ENCODE results near the gene GEMIN7.

The GEMIN7 gene, protein sequence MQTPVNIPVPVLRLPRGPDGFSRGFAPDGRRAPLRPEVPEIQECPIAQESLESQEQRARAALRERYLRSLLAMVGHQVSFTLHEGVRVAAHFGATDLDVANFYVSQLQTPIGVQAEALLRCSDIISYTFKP

DNA sequence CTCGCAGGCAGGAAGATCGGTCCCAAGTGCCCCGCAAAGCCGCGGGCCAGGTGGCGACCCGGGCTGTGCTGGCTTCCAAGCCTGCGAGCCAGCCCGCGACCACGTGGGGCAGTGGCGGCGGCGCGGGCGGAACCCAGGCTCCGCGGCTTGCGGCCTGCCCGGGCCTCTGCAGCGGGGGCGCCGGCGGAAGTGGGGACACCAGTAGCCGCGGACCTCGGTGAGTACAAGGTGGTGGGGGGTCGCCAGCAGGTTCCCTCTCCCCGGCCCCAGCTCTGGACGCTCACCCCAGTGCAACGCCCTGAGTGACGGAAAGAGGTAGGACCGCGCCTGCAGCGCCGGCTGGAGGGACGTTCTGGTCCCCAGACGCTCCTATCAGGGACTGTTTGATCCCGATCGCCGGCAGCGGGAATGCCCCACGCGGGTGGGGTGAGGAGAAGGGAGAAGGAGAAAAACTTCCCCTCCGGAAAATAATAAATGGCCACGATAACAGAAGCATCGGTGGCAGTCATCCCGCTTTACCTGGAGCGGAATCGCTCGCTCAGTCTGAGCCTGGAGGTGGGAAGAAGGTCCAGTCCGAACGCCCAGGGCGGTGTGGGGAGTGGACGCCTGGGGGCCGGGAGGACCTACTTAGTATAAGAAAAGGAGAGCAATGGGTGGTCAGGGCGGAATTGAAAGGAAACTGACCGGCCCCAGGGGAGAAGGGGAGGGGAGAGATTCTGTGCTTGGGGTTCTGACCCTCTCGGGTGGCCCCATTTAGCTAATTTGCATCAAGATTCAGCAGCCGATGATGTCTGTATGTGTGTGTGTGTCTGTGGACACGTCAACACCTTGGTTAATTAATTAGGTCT lies at the start of gene GEMIN7:
Gene GEMIN7 (plus strand): TSS at position 198 of the 848 bp plus-strand sequence. CDS start 10,855 bp downstream, outside the sequence.
- peak; percentile 51 to 67 for DNase-seq (ENCODE audit: low read depth in 2 of 2)

DNA sequence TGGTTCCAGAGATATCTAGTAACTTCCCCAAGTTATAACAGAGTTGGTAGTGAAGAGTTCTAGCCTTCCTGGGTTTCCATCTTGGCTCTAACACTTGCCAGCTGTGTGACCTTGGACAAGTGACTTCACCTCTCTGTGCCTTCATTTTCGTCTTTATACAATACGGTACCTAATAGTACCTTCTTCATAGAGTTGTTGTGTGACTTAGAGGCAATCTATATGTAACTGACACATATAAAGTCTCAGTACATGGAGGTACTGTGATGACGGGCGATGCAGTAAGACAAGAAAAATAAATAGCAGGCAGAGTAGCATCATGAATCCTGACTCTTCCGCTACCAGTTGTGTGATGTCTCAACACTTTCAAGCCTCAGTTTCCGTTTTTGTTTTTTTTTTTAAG lies 48.2 kb upstream of the GEMIN7 start:
- no peak for DNase-seq (ENCODE audit: low read depth in 2 of 2)

DNA sequence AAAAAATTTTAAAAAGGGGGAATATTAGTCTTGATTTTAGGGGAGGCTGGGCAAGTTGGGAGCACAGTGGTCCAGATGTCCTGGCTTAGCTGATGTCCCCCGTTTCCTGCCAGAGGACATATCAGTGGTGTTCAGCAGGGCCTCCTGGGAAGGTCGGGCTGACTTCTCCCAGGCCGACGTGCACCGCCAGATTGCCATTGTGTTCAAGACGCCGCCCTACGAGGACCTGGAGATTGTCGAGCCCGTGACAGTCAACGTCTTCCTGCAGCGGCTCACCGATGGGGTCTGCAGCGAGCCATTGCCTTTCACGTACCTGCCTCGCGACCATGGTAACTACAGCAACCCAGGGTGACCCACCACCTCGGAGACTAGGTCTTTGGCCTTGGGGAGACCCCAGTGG lies 46.6 kb upstream of the GEMIN7 start:
- DNase-seq (ENCODE audit: low read depth in 2 of 2) = no peak

DNA sequence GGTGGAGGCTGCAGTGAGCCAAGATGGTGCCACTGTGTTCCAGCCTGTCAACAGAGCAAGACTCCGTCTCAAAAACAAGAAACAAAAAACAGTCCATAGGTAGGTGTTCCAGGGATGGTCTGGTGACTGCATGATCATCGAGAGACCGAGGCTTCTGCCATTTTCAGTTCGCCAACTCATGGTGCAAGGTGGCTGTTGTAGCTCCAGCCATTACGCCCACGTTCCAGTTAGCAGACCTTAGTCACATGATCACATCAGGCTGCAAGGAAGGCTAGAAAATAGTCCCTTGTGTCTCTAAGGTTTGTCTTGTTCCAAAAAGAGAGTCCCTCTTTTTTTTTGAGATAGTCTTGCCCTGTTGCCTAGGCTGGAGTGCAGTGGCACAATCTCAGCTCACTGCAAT lies 43.3 kb upstream of the GEMIN7 start:
- no peak for DNase-seq (ENCODE audit: low read depth in 2 of 2)

DNA sequence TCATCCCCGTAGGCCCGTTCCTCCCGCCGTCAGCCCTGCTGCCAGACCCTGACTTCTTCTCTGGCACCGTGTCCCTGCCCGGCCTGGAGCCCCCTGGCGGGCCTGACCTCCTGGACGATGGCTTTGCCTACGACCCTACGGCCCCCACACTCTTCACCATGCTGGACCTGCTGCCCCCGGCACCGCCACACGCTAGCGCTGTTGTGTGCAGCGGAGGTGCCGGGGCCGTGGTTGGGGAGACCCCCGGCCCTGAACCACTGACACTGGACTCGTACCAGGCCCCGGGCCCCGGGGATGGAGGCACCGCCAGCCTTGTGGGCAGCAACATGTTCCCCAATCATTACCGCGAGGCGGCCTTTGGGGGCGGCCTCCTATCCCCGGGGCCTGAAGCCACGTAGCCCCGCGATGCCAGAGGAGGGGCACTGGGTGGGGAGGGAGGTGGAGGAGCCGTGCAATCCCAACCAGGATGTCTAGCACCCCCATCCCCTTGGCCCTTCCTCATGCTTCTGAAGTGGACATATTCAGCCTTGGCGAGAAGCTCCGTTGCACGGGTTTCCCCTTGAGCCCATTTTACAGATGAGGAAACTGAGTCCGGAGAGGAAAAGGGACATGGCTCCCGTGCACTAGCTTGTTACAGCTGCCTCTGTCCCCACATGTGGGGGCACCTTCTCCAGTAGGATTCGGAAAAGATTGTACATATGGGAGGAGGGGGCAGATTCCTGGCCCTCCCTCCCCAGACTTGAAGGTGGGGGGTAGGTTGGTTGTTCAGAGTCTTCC lies 41.5 kb upstream of the GEMIN7 start:
- no peak for DNase-seq (ENCODE audit: low read depth in 2 of 2)

DNA sequence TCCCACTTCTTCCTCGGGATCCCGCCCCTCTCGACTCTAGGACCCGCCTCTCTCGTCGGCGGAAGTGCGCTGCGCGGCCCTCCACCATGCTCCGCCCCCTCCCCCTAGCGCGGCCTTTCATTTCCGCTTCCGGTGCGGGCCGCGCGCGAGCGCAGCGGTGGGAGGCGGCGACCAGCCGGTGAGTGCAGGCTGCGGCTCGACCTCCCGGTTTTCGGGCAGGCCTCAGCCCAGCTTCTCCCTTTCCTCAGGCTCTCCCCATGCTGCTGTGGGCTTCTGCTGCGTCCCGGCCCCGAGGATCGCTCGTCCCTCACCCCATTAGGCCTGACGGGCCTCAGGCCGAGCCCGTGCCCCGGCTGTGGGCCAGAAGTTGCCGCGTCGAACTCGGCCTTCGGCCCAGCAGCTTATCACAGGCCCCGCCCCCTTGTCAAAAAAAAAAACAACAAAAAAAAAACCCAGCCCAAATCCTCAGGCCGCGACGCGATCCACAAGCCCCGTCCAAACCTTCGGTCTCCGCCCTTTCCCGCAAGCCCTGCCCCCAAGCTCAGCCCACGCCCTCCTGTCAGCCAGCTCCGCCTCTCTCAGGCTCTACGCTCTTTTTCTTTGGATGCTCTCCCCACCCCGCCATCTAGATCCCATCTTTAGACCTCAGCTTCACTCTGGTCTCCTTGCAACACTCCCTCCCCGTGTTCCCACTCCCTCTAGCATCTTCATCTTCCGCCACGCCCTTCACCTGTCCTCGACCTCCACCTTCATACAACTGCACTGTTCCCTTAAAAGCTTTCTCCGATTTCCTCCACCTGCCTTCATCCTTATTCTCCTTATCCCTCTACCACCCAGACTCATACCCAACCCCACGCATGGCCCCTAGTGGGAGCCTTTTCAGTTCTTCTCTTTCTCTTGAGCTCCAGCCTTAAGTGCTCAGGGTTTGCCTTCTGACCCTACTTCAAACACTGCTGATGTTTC lies 39.8 kb upstream of the GEMIN7 start, which contains the start of gene CLASRP:
Gene CLASRP (plus strand): TSS at position 115 of the 963 bp plus-strand sequence. CDS start 1,168 bp downstream, outside the sequence.
- DNase-seq (ENCODE audit: low read depth in 2 of 2) = peak; percentile 63 to 77

DNA sequence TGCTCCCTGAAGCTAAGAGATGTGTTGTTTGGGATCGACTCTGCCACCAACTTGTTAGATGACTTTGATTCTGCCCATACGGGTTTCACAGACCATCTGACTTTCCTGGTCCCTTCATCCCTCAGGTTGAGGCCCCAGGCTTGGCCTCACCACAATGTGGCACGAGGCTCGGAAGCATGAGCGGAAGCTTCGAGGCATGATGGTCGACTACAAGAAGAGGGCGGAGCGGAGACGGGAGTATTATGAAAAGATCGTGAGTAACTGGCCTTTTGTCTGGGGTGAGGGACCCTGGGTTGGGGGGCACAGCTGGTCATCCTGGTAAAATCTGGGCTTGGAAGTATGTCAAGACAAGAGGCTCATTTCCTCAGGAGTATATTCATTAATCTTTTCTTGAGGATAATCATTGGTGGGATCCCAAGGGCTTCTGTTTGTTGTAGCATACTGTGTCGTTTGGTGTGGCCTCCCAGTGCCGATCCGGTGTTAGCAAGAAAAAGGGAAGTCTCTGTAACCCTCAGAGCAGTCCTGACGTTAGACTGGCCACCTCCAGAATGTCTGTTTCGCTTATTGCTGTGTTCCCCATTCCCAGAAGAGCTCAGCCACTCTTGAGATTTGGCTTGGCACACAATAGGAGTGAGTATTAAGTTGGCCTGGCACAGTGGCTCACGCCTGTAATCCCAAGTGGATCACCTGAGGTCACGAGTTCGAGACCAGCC lies 38.8 kb upstream of the GEMIN7 start:
- DNase-seq (ENCODE audit: low read depth in 2 of 2) = no peak

DNA sequence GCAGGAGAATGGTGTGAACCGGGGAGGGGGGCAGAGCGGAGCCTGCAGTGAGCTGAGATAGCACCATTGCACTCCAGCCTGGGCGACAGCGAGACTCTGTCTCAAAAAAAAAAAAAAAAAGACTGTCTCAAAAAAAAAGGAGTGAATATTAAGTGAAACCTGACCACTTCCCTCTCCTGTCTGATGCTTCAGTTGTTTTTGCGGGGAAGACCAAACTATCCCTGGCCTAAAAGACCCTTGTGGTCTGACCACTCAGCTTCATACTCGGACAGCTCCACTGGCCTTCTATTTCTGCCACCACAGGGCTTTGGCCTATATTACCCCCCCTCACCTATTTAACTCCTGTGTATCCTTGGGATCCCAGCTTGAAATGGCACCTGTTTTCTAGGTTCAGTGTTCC lies 37.9 kb upstream of the GEMIN7 start:
- DNase-seq (ENCODE audit: low read depth in 2 of 2) = no peak

DNA sequence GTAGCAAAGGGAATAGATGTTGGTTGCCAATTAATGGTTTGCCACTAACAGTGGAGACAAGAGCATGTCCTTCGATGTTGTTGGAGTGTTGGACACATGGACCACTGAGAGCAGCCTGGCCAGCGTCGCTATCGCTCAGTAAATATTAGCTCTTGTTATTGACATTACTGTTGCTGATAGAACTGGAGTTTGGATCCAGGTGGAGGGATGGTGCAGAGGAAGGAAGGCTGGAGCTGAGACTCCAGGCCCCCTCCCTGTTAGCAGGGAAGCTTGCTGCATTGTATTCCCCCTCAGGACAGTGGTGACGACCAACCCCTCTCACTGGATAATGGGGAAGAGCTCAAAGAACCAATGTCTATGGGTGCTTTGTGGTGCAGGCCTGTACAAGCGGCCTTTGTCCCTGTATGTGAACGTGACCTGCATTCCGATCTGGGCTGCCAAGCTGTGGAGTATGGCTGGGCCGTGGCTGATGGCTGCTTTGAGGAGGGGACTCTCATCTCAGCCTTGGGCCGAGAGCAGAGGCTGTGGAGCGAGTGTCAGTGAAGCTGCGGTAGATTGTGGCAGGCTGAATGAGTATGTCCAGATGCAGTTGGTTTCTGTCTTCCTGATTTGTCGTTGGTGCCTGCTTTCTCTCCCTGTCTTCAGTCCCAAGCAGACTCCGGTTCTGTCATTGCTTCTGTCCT lies 33.2 kb upstream of the GEMIN7 start:
- no peak for DNase-seq (ENCODE audit: low read depth in 2 of 2)

DNA sequence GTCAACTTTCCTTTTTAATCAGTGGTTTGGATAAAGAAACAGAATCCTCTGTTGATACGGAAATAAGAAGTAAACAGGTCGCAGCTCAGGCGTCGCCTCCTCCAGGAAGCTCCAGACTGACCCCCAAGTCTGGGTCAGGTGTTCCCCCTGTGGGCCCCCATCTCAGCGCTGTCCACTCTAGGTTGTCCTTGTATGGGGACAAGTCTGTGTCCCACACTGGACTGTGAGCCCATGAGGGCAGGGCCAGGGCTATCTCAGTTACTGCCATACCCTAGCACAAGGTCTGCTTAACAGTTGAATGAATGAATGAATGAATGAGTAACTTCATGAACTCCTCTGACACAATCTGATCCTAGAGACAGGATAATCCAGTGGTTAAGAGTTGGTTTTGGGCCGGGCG lies 32.7 kb upstream of the GEMIN7 start:
- DNase-seq (ENCODE audit: low read depth in 2 of 2) = no peak

DNA sequence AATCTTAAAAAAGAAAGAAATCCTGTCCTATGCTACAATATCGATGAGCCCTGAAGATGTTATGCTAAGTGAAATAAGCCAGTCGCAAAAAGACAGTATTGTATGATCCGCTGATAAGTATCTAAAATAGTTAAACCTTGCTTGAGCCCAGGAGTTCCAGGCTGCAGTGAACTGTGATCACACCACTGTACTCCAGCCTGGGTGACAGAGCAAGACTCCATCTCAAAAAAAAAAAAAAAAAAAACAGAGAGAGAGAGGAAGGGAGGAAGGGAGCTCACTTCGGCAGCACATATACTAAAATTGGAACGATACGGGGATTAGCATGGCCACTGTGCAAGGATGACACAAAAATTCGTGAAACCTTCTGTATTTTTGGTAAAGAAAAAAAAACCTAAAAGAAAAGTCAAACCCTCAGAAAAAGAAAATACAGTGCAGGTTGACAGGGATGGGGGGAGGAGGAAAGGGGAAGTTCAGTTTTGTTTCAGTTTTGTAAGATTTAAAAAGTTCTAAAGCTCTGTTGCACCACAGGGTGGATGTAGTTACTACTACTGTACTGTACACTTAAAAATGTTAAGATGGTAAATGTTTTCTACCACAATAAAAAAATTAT lies 31.8 kb upstream of the GEMIN7 start:
- no peak for DNase-seq (ENCODE audit: low read depth in 2 of 2)

DNA sequence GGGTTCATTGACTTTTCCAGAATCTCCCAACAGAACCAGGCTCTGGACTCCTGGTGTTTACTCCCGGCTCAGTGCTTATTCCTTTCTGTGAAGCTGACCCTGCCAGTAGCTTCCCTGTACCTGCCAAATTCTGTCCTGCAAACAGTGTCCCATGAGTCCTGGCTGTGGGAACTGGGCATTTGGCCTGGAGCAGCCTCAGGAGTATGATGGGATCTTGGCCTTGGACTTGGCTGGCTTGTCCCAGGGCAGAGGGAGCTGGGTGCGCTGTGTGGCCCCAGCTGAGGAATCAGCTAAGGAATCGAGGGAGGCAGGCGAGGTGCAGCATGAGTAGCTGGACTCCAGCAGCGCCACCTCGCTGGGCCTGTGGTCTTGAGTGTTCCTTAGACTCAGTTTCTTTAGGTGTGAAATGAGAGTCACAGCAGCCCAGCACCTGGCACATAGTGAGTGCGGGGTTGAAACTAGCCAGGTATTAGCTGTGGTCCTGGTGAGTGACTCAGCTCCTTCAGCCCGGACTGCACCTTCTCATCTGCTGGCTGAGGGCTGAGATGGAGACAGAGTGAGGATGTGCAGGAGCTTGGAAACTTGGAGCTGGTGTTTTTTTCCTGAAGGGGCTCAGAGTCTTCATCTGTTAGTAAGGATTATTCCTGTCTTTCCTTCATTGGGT lies 29.9 kb upstream of the GEMIN7 start:
- no peak for DNase-seq (ENCODE audit: low read depth in 2 of 2)

DNA sequence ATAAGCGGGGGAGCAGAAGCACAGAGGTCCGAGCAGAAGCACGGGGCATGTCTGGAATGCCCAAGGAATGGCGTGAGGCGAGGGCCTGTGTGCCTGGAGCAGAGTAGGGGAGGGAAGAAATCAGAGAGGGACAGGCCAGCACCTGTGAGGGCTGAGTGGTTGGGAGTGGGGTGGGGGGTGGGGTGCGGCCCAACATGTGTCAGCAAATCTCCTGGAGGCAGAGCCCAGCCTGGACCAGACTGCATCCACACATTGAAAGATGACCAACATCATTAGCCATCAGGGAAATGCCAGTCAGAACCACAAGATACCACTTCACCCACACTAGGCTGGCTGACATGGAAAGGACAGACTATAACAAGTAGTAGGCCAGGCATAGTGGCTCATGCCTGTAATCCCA lies 29.0 kb upstream of the GEMIN7 start:
- DNase-seq (ENCODE audit: low read depth in 2 of 2) = no peak

DNA sequence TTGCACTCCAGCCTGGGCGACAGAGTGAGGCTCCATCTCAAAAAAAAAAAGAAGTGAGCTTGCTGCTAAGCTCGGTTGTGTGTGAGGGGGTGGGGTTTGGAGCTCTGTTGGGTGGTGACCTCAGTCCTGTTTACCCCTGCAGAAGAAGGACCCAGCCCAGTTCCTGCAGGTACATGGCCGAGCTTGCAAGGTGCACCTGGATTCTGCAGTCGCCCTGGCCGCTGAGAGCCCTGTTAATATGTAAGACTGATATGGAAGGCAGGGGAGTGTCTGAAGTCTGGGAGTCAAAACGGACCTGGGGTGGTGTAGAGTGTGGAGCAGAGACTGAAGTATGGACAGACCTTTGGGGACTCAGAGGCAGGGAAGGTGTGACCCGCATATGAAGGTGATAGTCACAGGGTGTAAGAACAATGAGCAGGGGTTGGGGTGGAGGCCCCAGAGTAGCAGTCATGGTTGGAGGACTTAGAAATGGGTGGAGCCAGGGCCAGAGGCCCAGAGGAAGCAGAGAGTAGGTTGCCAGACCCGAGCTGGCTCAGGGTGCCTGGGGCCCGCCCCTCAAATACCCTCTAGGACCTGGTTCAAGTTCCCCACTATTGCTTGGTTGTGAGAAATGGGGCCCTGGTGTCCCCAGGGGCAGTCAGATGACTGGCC lies 27.0 kb upstream of the GEMIN7 start:
- no peak for DNase-seq (ENCODE audit: low read depth in 2 of 2)

DNA sequence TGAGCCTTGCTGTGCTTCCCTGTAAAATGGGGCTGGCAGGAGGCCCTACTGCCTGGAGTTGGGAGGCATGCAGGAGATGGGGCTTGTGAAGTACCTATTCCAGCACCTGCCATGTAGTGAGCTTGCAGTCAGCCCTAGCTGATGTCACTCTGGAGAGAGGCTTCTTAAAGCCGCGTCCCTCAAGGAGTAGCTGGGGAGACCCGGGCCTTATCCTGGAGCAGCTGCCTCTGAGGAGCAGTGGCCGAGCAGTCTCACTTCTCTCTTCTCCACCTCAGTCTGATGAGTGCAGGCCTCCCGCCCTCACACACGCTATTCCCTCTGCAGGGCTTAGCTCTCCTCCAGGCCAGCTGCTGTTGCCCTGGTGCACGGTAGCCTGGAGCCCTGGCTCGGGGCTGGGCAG lies 22.2 kb upstream of the GEMIN7 start:
- DNase-seq (ENCODE audit: low read depth in 2 of 2) = no peak

DNA sequence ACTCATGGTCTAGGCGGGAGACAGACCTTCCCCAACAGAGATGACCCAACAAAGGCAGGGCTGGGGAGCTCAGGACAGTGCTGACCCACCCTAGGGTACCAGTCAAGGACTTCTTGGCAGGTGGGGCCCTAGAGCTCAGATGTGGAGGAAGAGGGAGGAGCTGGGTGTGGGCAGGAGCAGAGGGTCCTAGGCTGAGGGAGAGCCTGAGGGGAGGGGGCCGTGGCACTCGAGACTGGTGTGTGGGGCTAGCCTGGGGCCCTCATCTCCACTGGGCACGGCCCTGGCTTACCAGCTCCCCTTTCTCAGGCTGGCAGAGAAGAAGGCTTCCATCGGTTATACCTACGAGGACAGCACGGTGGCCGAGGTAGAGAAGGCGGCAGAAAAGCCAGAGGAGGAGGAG lies 21.6 kb upstream of the GEMIN7 start:
- no peak for DNase-seq (ENCODE audit: low read depth in 2 of 2)

DNA sequence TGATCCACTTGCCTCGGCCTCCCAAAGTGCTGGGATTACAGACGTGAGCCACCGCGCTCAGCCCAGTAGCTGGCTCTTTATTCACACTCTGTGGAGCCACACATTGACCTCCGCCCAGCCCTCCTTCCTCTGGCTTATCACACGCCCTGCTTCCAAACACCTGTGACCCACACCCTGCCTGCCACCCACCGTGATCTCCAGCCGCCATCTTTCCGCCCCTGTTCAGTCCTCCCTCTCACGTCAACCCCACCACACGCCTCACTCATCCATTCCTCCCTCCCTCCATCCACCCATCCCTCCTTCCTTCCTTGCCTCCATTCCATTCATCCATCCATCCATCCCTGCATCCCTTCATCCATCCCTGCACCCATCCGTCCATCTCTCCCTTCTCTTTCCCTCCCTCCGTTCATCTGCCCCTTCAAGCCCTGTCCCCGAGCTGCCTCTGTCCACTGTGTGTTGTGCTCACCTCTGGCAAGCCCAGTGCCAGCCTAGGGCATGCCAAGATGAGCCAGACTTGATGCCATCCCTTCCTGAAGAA lies 20.4 kb upstream of the GEMIN7 start:
- no peak for DNase-seq (ENCODE audit: low read depth in 2 of 2)

DNA sequence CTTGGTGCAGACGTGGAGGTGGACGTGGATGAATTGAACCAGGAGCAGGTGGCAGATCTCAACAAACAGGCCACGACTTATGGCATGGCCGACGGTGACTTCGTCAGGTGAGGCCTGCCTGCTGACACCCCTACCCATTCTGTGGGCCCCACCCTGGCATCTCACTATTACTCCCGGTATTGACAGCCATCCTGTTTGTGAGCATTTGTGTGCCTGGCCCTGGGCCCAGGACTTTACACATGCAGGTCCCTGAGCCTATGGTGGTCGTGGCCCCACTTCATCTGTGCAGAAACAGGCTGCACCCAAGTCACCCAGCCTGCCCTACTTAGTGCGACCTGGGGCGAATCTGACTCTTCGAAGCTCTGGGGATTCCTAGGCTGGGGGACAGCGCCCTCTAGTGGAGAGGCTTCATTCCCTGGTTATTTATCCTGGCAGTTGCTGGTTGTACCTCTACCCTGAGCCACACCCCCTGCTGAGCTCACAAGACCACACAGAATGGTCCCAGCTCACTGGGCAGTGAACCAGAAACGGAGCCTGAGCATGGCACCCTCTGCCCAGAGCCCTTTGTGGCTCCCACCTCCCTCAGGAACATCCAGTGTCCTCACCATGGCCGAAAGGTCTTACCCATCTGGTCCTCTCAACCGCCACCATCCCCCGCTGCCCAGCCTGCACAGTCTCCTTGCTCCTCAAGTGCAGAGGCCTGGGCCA lies 19.6 kb upstream of the GEMIN7 start:
- DNase-seq (ENCODE audit: low read depth in 2 of 2) = peak; percentile 66 to 69

Data from stimulated activated CD4-positive, alpha-beta T cell treated with anti-CD3 and anti-CD28 coated beads, Interleukin-1b, Interleukin-23, amount 100 ng/mL, for 1 hour (primary cell).